Measurements from ENCODE around the gene DTWD2.

DNA sequence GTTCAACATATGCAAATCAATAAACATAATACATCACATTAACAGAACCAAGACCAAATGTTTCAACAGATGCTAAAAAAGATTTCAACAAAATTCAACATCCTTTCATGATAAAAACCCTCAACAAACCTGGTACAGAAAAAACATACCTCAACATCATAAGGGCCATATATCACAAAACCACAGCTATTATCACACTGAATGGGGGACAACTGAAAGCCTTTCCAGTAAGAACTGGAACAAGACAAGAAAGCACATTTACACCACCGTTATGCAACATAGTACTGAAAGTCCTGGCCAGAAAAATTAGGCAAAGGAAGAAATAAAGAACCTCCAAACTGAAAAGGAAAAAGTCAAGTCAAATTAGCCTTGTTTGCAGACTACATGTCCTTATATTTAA, 93.6 kb downstream of the DTWD2 start:
- TF ChIP-seq, protein P1, sequence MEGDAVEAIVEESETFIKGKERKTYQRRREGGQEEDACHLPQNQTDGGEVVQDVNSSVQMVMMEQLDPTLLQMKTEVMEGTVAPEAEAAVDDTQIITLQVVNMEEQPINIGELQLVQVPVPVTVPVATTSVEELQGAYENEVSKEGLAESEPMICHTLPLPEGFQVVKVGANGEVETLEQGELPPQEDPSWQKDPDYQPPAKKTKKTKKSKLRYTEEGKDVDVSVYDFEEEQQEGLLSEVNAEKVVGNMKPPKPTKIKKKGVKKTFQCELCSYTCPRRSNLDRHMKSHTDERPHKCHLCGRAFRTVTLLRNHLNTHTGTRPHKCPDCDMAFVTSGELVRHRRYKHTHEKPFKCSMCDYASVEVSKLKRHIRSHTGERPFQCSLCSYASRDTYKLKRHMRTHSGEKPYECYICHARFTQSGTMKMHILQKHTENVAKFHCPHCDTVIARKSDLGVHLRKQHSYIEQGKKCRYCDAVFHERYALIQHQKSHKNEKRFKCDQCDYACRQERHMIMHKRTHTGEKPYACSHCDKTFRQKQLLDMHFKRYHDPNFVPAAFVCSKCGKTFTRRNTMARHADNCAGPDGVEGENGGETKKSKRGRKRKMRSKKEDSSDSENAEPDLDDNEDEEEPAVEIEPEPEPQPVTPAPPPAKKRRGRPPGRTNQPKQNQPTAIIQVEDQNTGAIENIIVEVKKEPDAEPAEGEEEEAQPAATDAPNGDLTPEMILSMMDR (IDR thresholded peaks at IDR 0.05; ENCODE audit: insufficient read depth, low read length, poor library complexity, severe bottlenecking): no peak
- TF ChIP-seq EZH2phosphoT487 (conservative IDR thresholded peaks at IDR 0.05; ENCODE audit: low read length): no peak

Measured in SU-DHL-6 (cell line).